SK-N-SH treated with all-trans-retinoic acid at 6 μM for 48 hours (cell line): Measurements from ENCODE around the gene SP3.

Source experiments
- ATAC-seq: fragments of 200-7000 bp; cut with Tn5 transposase; 3 replicates; pipeline ENCODE4 v1.9.1; 2020; ENCODE audit warnings: mild to moderate bottlenecking, moderate library complexity
- ARNTL ChIP-seq: fragments of 450-650 bp; formaldehyde crosslinking; IDR thresholded peaks from 2 replicates; pipeline ENCODE4 v1.5.0; 2020; ENCODE audit warnings: low read depth, mild to moderate bottlenecking, moderate library complexity, borderline replicate concordance
- BACH2 ChIP-seq: fragments of 250-450 bp; sonication (Bioruptor Pico); IDR thresholded peaks from 2 replicates; pipeline ENCODE4 v1.9.0; 2021; ENCODE audit warnings: mild to moderate bottlenecking, borderline replicate concordance
- CREB5 ChIP-seq: fragments of 250-450 bp; sonication (Bioruptor Pico); IDR thresholded peaks from 2 replicates; pipeline ENCODE4 v1.5.1; 2020; ENCODE audit warnings: low read depth, mild to moderate bottlenecking, moderate library complexity
- CSDC2 ChIP-seq: fragments of 250-450 bp; sonication (Bioruptor Pico); IDR thresholded peaks from 2 replicates; pipeline ENCODE4 v1.5.0; 2020; ENCODE audit warnings: mild to moderate bottlenecking, moderate library complexity
- ESRRG ChIP-seq: fragments of 250-450 bp; sonication (Bioruptor Pico); IDR thresholded peaks from 2 replicates; pipeline ENCODE4 v1.6.1; 2021; ENCODE audit warnings: mild to moderate bottlenecking
- GLIS3 ChIP-seq: fragments of 250-450 bp; sonication (Bioruptor Pico); IDR thresholded peaks from 2 replicates; pipeline ENCODE4 v1.5.0; 2020; ENCODE audit warnings: mild to moderate bottlenecking, moderate library complexity
- ISL1 ChIP-seq: fragments of 250-450 bp; sonication (Bioruptor Pico); IDR thresholded peaks from 2 replicates; pipeline ENCODE4 v2.1.2; 2022; ENCODE audit warnings: mild to moderate bottlenecking, moderate library complexity
- OSR1 ChIP-seq: fragments of 250-450 bp; sonication (Bioruptor Pico); IDR thresholded peaks from 2 replicates; pipeline ENCODE4 v1.8.0; 2022; ENCODE audit warnings: moderate library complexity, mild to moderate bottlenecking, inconsistent platforms
- PATZ1 ChIP-seq: fragments of 250-450 bp; sonication (Bioruptor Pico); IDR thresholded peaks from 2 replicates; pipeline ENCODE4 v1.8.0; 2020; ENCODE audit warnings: mild to moderate bottlenecking, moderate library complexity, borderline replicate concordance
- PPARA ChIP-seq: fragments of 250-450 bp; sonication (Bioruptor Pico); IDR thresholded peaks from 2 replicates; pipeline ENCODE4 v1.5.0; 2020; ENCODE audit warnings: mild to moderate bottlenecking, borderline replicate concordance
- RARB ChIP-seq: fragments of 250-450 bp; sonication (Bioruptor Pico); IDR thresholded peaks from 2 replicates; pipeline ENCODE4 v1.8.0; 2021; ENCODE audit warnings: mild to moderate bottlenecking, moderate library complexity
- SNAI2 ChIP-seq: fragments of 250-450 bp; sonication (Bioruptor Pico); IDR thresholded peaks from 2 replicates; pipeline ENCODE4 v1.5.0; 2020; ENCODE audit warnings: mild to moderate bottlenecking, moderate library complexity
- TCF4 ChIP-seq: fragments of 250-450 bp; sonication (Bioruptor Pico); IDR thresholded peaks from 2 replicates; pipeline ENCODE4 v1.8.0; 2021; ENCODE audit warnings: mild to moderate bottlenecking, moderate library complexity, borderline replicate concordance
- TOX ChIP-seq: fragments of 250-450 bp; sonication (Bioruptor Pico); IDR thresholded peaks from 2 replicates; pipeline ENCODE4 v1.8.0; 2021; ENCODE audit warnings: mild to moderate bottlenecking, moderate library complexity, borderline replicate concordance
- ZC3H10 ChIP-seq: fragments of 250-450 bp; sonication (Bioruptor Pico); IDR thresholded peaks from 2 replicates; pipeline ENCODE4 v1.5.1; 2021; ENCODE audit warnings: mild to moderate bottlenecking, moderate library complexity
- ZFP3 ChIP-seq: fragments of 250-450 bp; sonication (Bioruptor Pico); IDR thresholded peaks from 2 replicates; pipeline ENCODE4 v1.5.0; 2020; ENCODE audit warnings: mild to moderate bottlenecking, moderate library complexity
- ZFP30 ChIP-seq: fragments of 450-650 bp; formaldehyde crosslinking; IDR thresholded peaks from 2 replicates; pipeline ENCODE4 v1.5.0; 2022; ENCODE audit warnings: mild to moderate bottlenecking, moderate library complexity
- ZNF565 ChIP-seq: fragments of 450-650 bp; formaldehyde crosslinking; conservative IDR thresholded peaks from 2 replicates; pipeline ENCODE4 v1.5.0; 2020; ENCODE audit warnings: low read depth, mild to moderate bottlenecking, moderate library complexity
- ZNF70 ChIP-seq: fragments of 450-650 bp; formaldehyde crosslinking; IDR thresholded peaks from 2 replicates; pipeline ENCODE4 v1.5.0; 2020; ENCODE audit warnings: mild to moderate bottlenecking, moderate library complexity
- ZNF8 ChIP-seq: fragments of 450-650 bp; formaldehyde crosslinking; IDR thresholded peaks from 2 replicates; pipeline ENCODE4 v1.5.0; 2020; ENCODE audit warnings: mild to moderate bottlenecking, moderate library complexity
- TF ChIP-seq, protein P1 (sequence below): fragments of 250-450 bp; sonication (Bioruptor Pico); IDR thresholded peaks from 2 replicates; pipeline ENCODE4 v1.5.0; 2020; ENCODE audit warnings: mild to moderate bottlenecking, moderate library complexity
- TF ChIP-seq, protein P2 (sequence below): fragments of 250-450 bp; sonication (Bioruptor Pico); IDR thresholded peaks from 2 replicates; pipeline ENCODE4 v1.5.1; 2021; ENCODE audit warnings: mild to moderate bottlenecking, moderate library complexity

Gene SP3

DNA sequence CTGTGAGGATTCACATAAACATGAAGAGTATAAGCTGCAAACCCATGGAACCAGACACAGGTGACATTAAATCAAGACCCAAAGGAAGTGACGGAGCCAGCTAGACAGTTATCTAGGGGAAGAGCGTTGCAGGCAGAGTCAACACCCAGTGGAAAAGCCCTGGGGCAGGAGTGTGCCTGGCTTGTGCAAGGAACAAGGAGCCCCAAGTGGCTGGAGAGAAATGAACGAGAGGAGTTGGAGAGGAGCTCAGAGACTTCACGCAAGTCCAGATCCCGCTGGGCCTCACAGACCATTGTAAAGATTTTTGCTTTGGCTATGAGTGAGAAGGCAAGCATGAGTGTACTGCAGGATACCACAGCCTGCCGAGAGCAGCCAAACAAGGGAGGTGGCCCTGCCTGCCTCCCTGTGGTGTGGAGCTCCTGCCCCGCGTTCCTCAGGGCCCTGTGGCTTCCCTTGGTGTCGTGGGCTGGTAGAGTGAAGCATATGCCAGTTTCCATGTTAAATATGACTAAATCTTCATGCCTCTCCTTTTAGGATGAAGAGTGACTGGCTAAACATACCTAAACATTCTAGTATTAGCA is 88.2 kb downstream of the SP3 start:
- ATAC-seq: no peak

GRCh38 chr2:173874894-173875237 is 90.3 kb downstream of the SP3 start:
- ATAC-seq: no peak

More for the DNA sequence above, 88.2 kb downstream of the SP3 start:
- TF ChIP-seq TCF4 (CRISPR knock-in tag): no peak
- TF ChIP-seq ZNF70: no peak
- TF ChIP-seq ISL1 (CRISPR knock-in tag): no peak
- TF ChIP-seq ZFP3 (CRISPR knock-in tag): no peak
- TF ChIP-seq CREB5 (CRISPR knock-in tag): no peak
- no peak for TF ChIP-seq PPARA (CRISPR knock-in tag)
- TF ChIP-seq TOX: no peak
- no peak for TF ChIP-seq ZNF8 (CRISPR knock-in tag)
- TF ChIP-seq SNAI2 (CRISPR knock-in tag): no peak

More at GRCh38 chr2:173874894-173875237, 90.3 kb downstream of the SP3 start:
- TF ChIP-seq ZNF70 (no peak), BACH2 (CRISPR knock-in tag) (no peak), TOX (no peak), ZC3H10 (CRISPR knock-in tag) (no peak), ESRRG (no peak), OSR1 (CRISPR knock-in tag) (no peak), RARB (no peak), ZNF565 (CRISPR knock-in tag) (no peak), PATZ1 (CRISPR knock-in tag) (no peak), TCF4 (CRISPR knock-in tag) (no peak), ARNTL (CRISPR knock-in tag) (no peak), GLIS3 (CRISPR knock-in tag) (no peak), CSDC2 (no peak), ZFP30 (CRISPR knock-in tag) (no peak), ISL1 (CRISPR knock-in tag) (no peak), ZNF8 (CRISPR knock-in tag) (no peak), ZFP3 (CRISPR knock-in tag) (no peak), CREB5 (CRISPR knock-in tag) (no peak)
- TF ChIP-seq, protein P1, sequence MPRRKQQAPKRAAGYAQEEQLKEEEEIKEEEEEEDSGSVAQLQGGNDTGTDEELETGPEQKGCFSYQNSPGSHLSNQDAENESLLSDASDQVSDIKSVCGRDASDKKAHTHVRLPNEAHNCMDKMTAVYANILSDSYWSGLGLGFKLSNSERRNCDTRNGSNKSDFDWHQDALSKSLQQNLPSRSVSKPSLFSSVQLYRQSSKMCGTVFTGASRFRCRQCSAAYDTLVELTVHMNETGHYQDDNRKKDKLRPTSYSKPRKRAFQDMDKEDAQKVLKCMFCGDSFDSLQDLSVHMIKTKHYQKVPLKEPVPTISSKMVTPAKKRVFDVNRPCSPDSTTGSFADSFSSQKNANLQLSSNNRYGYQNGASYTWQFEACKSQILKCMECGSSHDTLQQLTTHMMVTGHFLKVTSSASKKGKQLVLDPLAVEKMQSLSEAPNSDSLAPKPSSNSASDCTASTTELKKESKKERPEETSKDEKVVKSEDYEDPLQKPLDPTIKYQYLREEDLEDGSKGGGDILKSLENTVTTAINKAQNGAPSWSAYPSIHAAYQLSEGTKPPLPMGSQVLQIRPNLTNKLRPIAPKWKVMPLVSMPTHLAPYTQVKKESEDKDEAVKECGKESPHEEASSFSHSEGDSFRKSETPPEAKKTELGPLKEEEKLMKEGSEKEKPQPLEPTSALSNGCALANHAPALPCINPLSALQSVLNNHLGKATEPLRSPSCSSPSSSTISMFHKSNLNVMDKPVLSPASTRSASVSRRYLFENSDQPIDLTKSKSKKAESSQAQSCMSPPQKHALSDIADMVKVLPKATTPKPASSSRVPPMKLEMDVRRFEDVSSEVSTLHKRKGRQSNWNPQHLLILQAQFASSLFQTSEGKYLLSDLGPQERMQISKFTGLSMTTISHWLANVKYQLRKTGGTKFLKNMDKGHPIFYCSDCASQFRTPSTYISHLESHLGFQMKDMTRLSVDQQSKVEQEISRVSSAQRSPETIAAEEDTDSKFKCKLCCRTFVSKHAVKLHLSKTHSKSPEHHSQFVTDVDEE: no peak
- TF ChIP-seq, protein P2, sequence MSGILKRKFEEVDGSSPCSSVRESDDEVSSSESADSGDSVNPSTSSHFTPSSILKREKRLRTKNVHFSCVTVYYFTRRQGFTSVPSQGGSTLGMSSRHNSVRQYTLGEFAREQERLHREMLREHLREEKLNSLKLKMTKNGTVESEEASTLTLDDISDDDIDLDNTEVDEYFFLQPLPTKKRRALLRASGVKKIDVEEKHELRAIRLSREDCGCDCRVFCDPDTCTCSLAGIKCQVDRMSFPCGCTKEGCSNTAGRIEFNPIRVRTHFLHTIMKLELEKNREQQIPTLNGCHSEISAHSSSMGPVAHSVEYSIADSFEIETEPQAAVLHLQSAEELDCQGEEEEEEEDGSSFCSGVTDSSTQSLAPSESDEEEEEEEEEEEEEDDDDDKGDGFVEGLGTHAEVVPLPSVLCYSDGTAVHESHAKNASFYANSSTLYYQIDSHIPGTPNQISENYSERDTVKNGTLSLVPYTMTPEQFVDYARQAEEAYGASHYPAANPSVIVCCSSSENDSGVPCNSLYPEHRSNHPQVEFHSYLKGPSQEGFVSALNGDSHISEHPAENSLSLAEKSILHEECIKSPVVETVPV: no peak
